Transverse colon (tissue), 3 donors: Measurements from ENCODE around the gene ITGB8.

Source experiments
- CTCF ChIP-seq, 5 experiments: fragments of 200-600 bp in 3 of 5; fragments of 450-650 bp in 2 of 5; sonication (generic) in 3 of 5; IDR thresholded peaks; 1 replicate in 2 of 5; 2 replicates in 3 of 5; pipeline ENCODE4 v1.5.1; 2016 to 2017; ENCODE audit warnings: antibody characterized with exemption in 5 of 5, inconsistent platforms in 3 of 5, mild to moderate bottlenecking in 2 of 5, moderate library complexity in 1 of 5
- EP300 ChIP-seq: sonication (generic); formaldehyde crosslinking; IDR thresholded peaks from one replicate; pipeline ENCODE4 v1.6.1; 2017; ENCODE audit warnings: antibody characterized with exemption, low read depth
- POLR2A ChIP-seq: fragments of 450-650 bp; IDR thresholded peaks from one replicate; pipeline ENCODE4 v1.6.1; 2016; ENCODE audit warnings: antibody characterized with exemption, mild to moderate bottlenecking, moderate library complexity

GRCh38 chr7:20318933-20319332 lies 11.8 kb upstream of the ITGB8 start:
- TF ChIP-seq EP300 (no peak), CTCF (IDR thresholded peaks at IDR 0.05) (no peak), POLR2A (no peak)
